OCI-LY7 (cell line): ENCODE measurements around the gene QSER1. TPM values are rescaled to one million over a fixed set of nuclear protein-coding genes. Genes with fewer than 3 reads are reported as not detected.
"Not testable (repeated sequence)": the region's sequence is repeated elsewhere in the genome, so short reads cannot be mapped to it uniquely, and the experiment has no call there.

Experiments used
- BruUV-seq: library from RNA; stranded (reverse); fragments of 400-500 nt; replicated peaks from 2 replicates; lab custom pipeline; 2021; lab: Mats Ljungman, UMichigan
- CTCF ChIA-PET: fragments of 300-600 bp; sonication (Branson Sonifier 250); formaldehyde crosslinking; loops from one replicate; lab custom pipeline; 2022; ENCODE audit warnings: antibody characterized with exemption; ENCODE audit not compliant: unreplicated experiment; lab: Charles Lee
- POLR2A ChIA-PET: fragments of 300-600 bp; sonication (Branson Sonifier 250); formaldehyde crosslinking; loops from one replicate; lab custom pipeline; 2022; ENCODE audit warnings: antibody characterized with exemption; lab: Charles Lee
- DNase-seq: peaks from one replicate; pipeline ENCODE4 v3.0.0-alpha.2; 2015; ENCODE audit warnings: low spot score
- H2AFZ ChIP-seq: fragments of 200-600 bp; sonication (generic), shearing (Covaris generic); 2 replicates; pipeline ENCODE4 v1.6.1; 2014; ENCODE audit warnings: mild to moderate bottlenecking, antibody characterized with exemption, low read length, moderate library complexity
- H3K27ac ChIP-seq: fragments of 200-600 bp; sonication (generic); 2 replicates; pipeline ENCODE4 v1.5.1; 2014; ENCODE audit warnings: mixed run types, low read depth, mild to moderate bottlenecking, moderate library complexity, low read length, inconsistent platforms; ENCODE audit not compliant: poor library complexity, severe bottlenecking
- H3K36me3 ChIP-seq: fragments of 200-600 bp; sonication (generic); 2 replicates; pipeline ENCODE4 v1.6.1; 2014; ENCODE audit warnings: mild to moderate bottlenecking, antibody characterized with exemption, low read length, moderate library complexity, mixed read lengths; ENCODE audit not compliant: insufficient read depth
- H3K4me1 ChIP-seq: fragments of 200-600 bp; sonication (generic); 2 replicates; pipeline ENCODE4 v1.5.1; 2014; ENCODE audit warnings: mild to moderate bottlenecking, low read length; ENCODE audit not compliant: insufficient read depth, poor library complexity, severe bottlenecking
- H3K4me2 ChIP-seq: fragments of 200-600 bp; sonication (generic); 2 replicates; pipeline ENCODE4 v1.6.1; 2014; ENCODE audit warnings: mild to moderate bottlenecking, low read length
- H3K4me3 ChIP-seq: fragments of 200-600 bp; sonication (generic); 2 replicates; pipeline ENCODE4 v1.5.1; 2014; ENCODE audit warnings: mild to moderate bottlenecking, low read depth, low read length; ENCODE audit not compliant: poor library complexity, severe bottlenecking
- H3K79me2 ChIP-seq: fragments of 200-600 bp; sonication (generic); 2 replicates; pipeline ENCODE4 v1.6.1; 2016; ENCODE audit warnings: low read depth, mild to moderate bottlenecking, low read length, moderate library complexity, mixed read lengths; ENCODE audit not compliant: insufficient read depth
- H3K9me2 ChIP-seq: fragments of 200-600 bp; sonication (generic); 2 replicates; pipeline ENCODE4 v1.6.1; 2016; ENCODE audit warnings: mild to moderate bottlenecking, low read length, mixed read lengths; ENCODE audit not compliant: insufficient read depth
- H3K9me3 ChIP-seq: fragments of 200-600 bp; sonication (generic); 2 replicates; pipeline ENCODE4 v1.6.1; 2014; ENCODE audit warnings: mild to moderate bottlenecking, mixed run types, low read length, mixed read lengths
- H4K20me1 ChIP-seq: fragments of 200-600 bp; sonication (generic); 2 replicates; pipeline ENCODE4 v1.6.1; 2014; ENCODE audit warnings: mild to moderate bottlenecking, antibody characterized with exemption, low read length, moderate library complexity, mixed read lengths; ENCODE audit not compliant: insufficient read depth
- CTCF ChIP-seq: fragments of 200-600 bp; sonication (generic); conservative IDR thresholded peaks from 2 replicates; pipeline ENCODE4 v1.5.1; 2014; ENCODE audit warnings: mild to moderate bottlenecking, antibody characterized with exemption, low read length, moderate library complexity, mixed read lengths
- EZH2phosphoT487 ChIP-seq: fragments of 200-600 bp; sonication (generic); IDR thresholded peaks from 2 replicates; pipeline ENCODE4 v1.6.1; 2018; ENCODE audit warnings: low read depth, borderline replicate concordance, mild to moderate bottlenecking, mixed run types, antibody characterized with exemption, low read length, moderate library complexity, mixed read lengths
- intact Hi-C: fragments of 100-400 bp; cut with micrococcal nuclease; formaldehyde crosslinking; loops from one replicate; pipeline ENCODE4 v1.10.0; 2022; ENCODE audit not compliant: unreplicated experiment
- total RNA-seq, 2 experiments: library from RNA; depleted of rRNA in 1 of 2; stranded (reverse); fragments of >200 nt in 1 of 2; shearing (Covaris generic) in 1 of 2; gene quantifications; 2 replicates each; pipeline ENCODE4 v1.2.3, GENCODE V29; 2014 to 2022

The QSER1 gene
- total RNA-seq, 2 experiments from 2014 or later: 30.6 to 46.3 TPM

- H3K36me3 ChIP-seq: no peaks in the 10 kb centered on the region
- BruUV-seq: no TSS peak
- CTCF ChIA-PET: interaction anchor here (0.6 kb wide), 1 partner anchor 14 kb away, joined by 3 read pairs; no protein-coding TSS in a partner anchor
These were observed 7.1 kb upstream of the QSER1 start for GRCh38 chr11:32885556-32885955.

GRCh38 chr11:32886180-32886579, 6.4 kb upstream of the QSER1 start:
- no peak for DNase-seq
- Histone ChIP-seq H3K36me3 (no peaks in the 10 kb centered on the region), H3K9me3 (no peaks in the 10 kb centered on the region), H2AFZ (no peak overlapping the region), H4K20me1 (no peaks in the 10 kb centered on the region), H3K79me2 (no peaks in the 10 kb centered on the region), H3K4me2 (no peak overlapping the region), H3K4me1 (peaks cover 3% of the 10 kb centered on the region), H3K4me3 (no peak overlapping the region), H3K9me2 (no peaks in the 10 kb centered on the region), H3K27ac (no peak overlapping the region)
- BruUV-seq: no TSS peak
- TF ChIP-seq CTCF: no peak
- TF ChIP-seq EZH2phosphoT487: no peak
- intact Hi-C loops: no loop called here
- CTCF ChIA-PET: interaction anchor here (0.6 kb wide), 1 partner anchor 15 kb away, joined by 3 read pairs; no protein-coding TSS in a partner anchor
- POLR2A ChIA-PET: interaction anchor here (0.6 to 1.9 kb wide), 2 partner anchors 9 to 596 kb away, joined by 4 to 5 read pairs; no protein-coding TSS in a partner anchor

More at GRCh38 chr11:32885556-32885955, 7.1 kb upstream of the QSER1 start:
- intact Hi-C loops: no loop called here
- DNase-seq: no peak
- Histone ChIP-seq H3K4me1 (no peaks in the 10 kb centered on the region), H3K79me2 (no peaks in the 10 kb centered on the region), H3K9me3 (no peaks in the 10 kb centered on the region), H2AFZ (no peak overlapping the region), H4K20me1 (no peaks in the 10 kb centered on the region), H3K4me3 (no peak overlapping the region), H3K27ac (no peak overlapping the region), H3K9me2 (no peaks in the 10 kb centered on the region), H3K4me2 (no peak overlapping the region)
- POLR2A ChIA-PET: interaction anchor here (1.9 kb wide), 1 partner anchor 9 kb away, joined by 5 read pairs; no protein-coding TSS in a partner anchor
- TF ChIP-seq EZH2phosphoT487 (no peak), CTCF (no peak)

DNA sequence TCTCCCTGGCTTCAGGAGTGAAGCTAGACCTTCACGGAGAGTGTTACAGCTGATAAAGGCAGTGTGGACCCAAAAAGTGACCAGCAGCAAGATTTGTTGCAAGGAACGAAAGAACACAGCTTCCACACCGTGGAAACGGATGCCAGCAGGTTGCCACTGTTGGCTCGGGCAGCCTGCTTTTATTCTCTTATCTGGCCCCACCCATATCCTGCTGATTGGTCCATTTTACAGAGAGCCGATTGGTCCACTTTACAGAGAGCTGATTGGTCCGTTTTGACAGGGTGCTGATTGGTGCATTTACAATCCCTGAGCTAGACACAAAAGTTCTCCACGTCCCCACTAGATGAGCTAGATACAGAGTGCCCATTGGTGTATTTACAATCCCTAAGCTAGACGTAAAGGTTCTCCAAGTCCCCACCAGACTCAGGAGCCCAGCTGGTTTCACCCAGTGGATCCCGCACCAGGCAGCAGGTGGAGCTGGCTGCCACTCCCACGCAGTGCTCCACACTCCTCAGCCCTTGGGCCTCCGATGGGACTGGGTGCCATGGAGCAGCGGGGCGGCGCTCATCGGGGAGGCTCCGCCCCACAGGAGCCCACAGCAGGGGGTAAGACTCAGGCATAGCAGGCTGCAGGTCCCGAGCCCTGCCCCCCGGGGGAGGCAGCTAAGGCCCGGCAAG, 4.8 kb upstream of the QSER1 start:
- H2AFZ ChIP-seq, H3K36me3 ChIP-seq, H3K4me2 ChIP-seq, H3K4me3 ChIP-seq, H3K79me2 ChIP-seq, H3K9me2 ChIP-seq, BruUV-seq, H4K20me1 ChIP-seq, H3K9me3 ChIP-seq, H3K27ac ChIP-seq, DNase-seq, intact Hi-C loops, CTCF ChIA-PET: not testable (repeated sequence)
- H3K4me1 ChIP-seq: peaks cover 12% of the 10 kb centered on the region
- POLR2A ChIA-PET: interaction anchor here (0.6 kb wide), 1 partner anchor 311 kb away, joined by 3 read pairs; no protein-coding TSS in a partner anchor

DNA sequence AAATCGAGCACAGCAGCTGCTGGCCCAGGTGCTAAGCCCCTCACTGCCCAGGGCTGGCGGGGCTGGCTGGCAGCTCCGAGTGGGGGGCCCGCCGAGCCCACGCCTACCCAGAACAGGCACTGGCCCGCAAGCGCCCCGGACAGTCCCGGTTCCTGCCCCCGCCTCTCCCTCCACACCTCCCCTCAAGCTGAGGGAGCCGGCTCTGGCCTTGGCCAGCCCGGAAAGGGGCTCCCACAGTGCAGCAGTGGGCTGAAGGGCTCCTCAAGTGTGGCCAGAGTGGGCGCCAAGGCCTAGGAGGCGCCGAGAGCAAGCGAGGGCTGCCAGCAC, 4.3 kb upstream of the QSER1 start:
- H3K36me3 ChIP-seq, H3K4me3 ChIP-seq, H3K27ac ChIP-seq, CTCF ChIA-PET, H3K79me2 ChIP-seq, H3K4me2 ChIP-seq, DNase-seq, H2AFZ ChIP-seq, H3K9me2 ChIP-seq, H4K20me1 ChIP-seq, intact Hi-C loops, H3K9me3 ChIP-seq, BruUV-seq: not testable (repeated sequence)
- H3K4me1 ChIP-seq: peaks cover 12% of the 10 kb centered on the region
- POLR2A ChIA-PET: interaction anchor here (0.7 to 0.8 kb wide), 2 partner anchors 17 to 371 kb away, joined by 5 to 8 read pairs; no protein-coding TSS in a partner anchor
